K562 (cell line): ENCODE data around the gene COL5A1. TPM values are rescaled to one million over a fixed set of nuclear protein-coding genes. Genes with fewer than 3 reads are reported as not detected.

ENCODE experiments used
- ATAC-seq: fragments of 200-7000 bp; cut with Tn5 transposase; 3 replicates; pipeline ENCODE4 v1.9.1; 2020; ENCODE audit warnings: moderate library complexity
- BruUV-seq: library from RNA; stranded (reverse); fragments of 400-500 nt; replicated peaks from 2 replicates; lab custom pipeline; 2021; lab: Mats Ljungman, UMichigan
- CTCF ChIA-PET: fragments of 300-600 bp; formaldehyde crosslinking; extraction: SDS; loops from one replicate; lab custom pipeline; 2021; ENCODE audit warnings: low intra/inter-chr PET ratio; lab: Yijun Ruan, JAX
- POLR2A ChIA-PET: fragments of 300-600, 350-650 bp; sonication (Branson Sonifier 250); formaldehyde crosslinking; extraction: SDS; loops from one replicate; lab custom pipeline; 2021; ENCODE audit warnings: antibody characterized with exemption, inconsistent platforms; lab: Yijun Ruan, JAX
- DNase-seq, 4 experiments: peaks; one replicate each; pipeline versions ENCODE4 v3.0.0 to v3.0.0-alpha.2; 2011 to 2018; ENCODE audit warnings: low spot score in 3 of 4, mixed read lengths in 3 of 4; ENCODE audit errors: extremely low read depth in 1 of 4
- FAIRE-seq: peaks from 2 replicates; lab custom pipeline; 2011; peaks lifted over from hg19 to GRCh38; lab: Jason Lieb, UNC
- H2AFZ ChIP-seq: 2 replicates; pipeline ENCODE4 v1.6.0; 2011; ENCODE audit warnings: low read depth, low read length, control low read depth, inconsistent platforms
- H3K27ac ChIP-seq: fragments of 200-600 bp; 3 replicates; pipeline ENCODE4 v1.8.0; 2011; ENCODE audit warnings: low read depth, mild to moderate bottlenecking, control low read depth, inconsistent platforms, low read length, moderate library complexity, mixed read lengths; ENCODE audit errors: extremely low read depth
- H3K27me3 ChIP-seq, 2 experiments: fragments of 300-600 bp in 1 of 2; 2 replicates in 1 of 2; 3 replicates in 1 of 2; pipeline versions ENCODE4 v1.6.0 to v1.8.0; 2011; ENCODE audit warnings: inconsistent platforms in 2 of 2, low read length in 2 of 2, mild to moderate bottlenecking in 1 of 2, mixed read lengths in 1 of 2, moderate library complexity in 1 of 2; ENCODE audit not compliant: control insufficient read depth in 2 of 2, insufficient read depth in 2 of 2
- H3K36me3 ChIP-seq: fragments of 300-600 bp; 3 replicates; pipeline ENCODE4 v1.8.0; 2011; ENCODE audit warnings: mild to moderate bottlenecking, low read length, inconsistent platforms; ENCODE audit not compliant: control insufficient read depth, insufficient read depth
- H3K4me1 ChIP-seq, 2 experiments: fragments of 200-600 bp in 1 of 2; replicated peaks in 1 of 2; 2 replicates in 1 of 2; 3 replicates in 1 of 2; pipeline versions ENCODE4 v1.5.1 to v1.8.0; 2011; ENCODE audit warnings: inconsistent platforms in 2 of 2, low read length in 2 of 2, mild to moderate bottlenecking in 1 of 2, mixed read lengths in 1 of 2, moderate library complexity in 1 of 2; ENCODE audit not compliant: control insufficient read depth in 2 of 2, insufficient read depth in 2 of 2
- H3K4me2 ChIP-seq: 2 replicates; pipeline ENCODE4 v1.6.1; 2011; ENCODE audit warnings: low read length, control low read depth, inconsistent platforms, mixed read lengths; ENCODE audit not compliant: insufficient read depth
- H3K4me3 ChIP-seq: fragments of 200-600 bp; sonication (generic), shearing (Covaris generic); 2 replicates; pipeline ENCODE4 v1.5.1; 2016; ENCODE audit warnings: control low read depth, inconsistent platforms
- H3K79me2 ChIP-seq: fragments of 200-600 bp; 3 replicates; pipeline ENCODE4 v1.8.0; 2011; ENCODE audit warnings: low read length, inconsistent platforms; ENCODE audit not compliant: control insufficient read depth, insufficient read depth
- H3K9ac ChIP-seq, 2 experiments: 2 replicates each; pipeline versions ENCODE4 v1.6.0 to v1.6.1; 2011; ENCODE audit warnings: low read depth in 2 of 2, low read length in 2 of 2, control low read depth in 1 of 2, inconsistent platforms in 1 of 2, mild to moderate bottlenecking in 1 of 2, mixed read lengths in 1 of 2; ENCODE audit not compliant: insufficient read depth in 1 of 2
- H3K9me1 ChIP-seq: one replicate; pipeline ENCODE4 v1.6.0; 2011; ENCODE audit warnings: inconsistent platforms, mild to moderate bottlenecking, low read length, moderate library complexity; ENCODE audit not compliant: control insufficient read depth, insufficient read depth
- H3K9me3 ChIP-seq: replicated peaks from 2 replicates; pipeline ENCODE4 v1.5.1; 2011; ENCODE audit warnings: low read depth, low read length, inconsistent platforms; ENCODE audit not compliant: control insufficient read depth, insufficient read depth
- H4K20me1 ChIP-seq: replicated peaks from 2 replicates; pipeline ENCODE4 v1.6.1; 2011; ENCODE audit warnings: low read length, inconsistent platforms, mixed read lengths; ENCODE audit not compliant: control insufficient read depth, insufficient read depth
- CREBBP ChIP-seq: IDR thresholded peaks from one replicate; pipeline ENCODE4 v1.6.1; 2012; ENCODE audit warnings: low read depth, mild to moderate bottlenecking, control low read depth, inconsistent platforms, low read length
- DNMT1 ChIP-seq: fragments of 450-650 bp; IDR thresholded peaks from 2 replicates; pipeline ENCODE4 v1.6.1; 2016; ENCODE audit warnings: antibody characterized with exemption, mild to moderate bottlenecking
- MAFF ChIP-seq: IDR thresholded peaks from 2 replicates; pipeline ENCODE4 v1.6.1; 2012; ENCODE audit warnings: low read length, improper control_type of control experiment
- MEF2A ChIP-seq: IDR thresholded peaks from 2 replicates; pipeline ENCODE4 v1.6.1; 2011; ENCODE audit warnings: low read depth, mild to moderate bottlenecking, low read length, moderate library complexity; ENCODE audit not compliant: control insufficient read depth
- ZNF408 ChIP-seq: fragments of 250-450 bp; sonication (Bioruptor Pico); IDR thresholded peaks from 2 replicates; pipeline ENCODE4 v1.4.0; 2020; ENCODE audit warnings: low read depth, mild to moderate bottlenecking, moderate library complexity
- WGBS: fragments of 100-300 bp; shearing (Covaris generic); methylation state at CpG from one replicate; pipeline ENCODE4 v1.1.6; 2016; ENCODE audit warnings: low coverage, mixed read lengths; ENCODE audit not compliant: insufficient coverage; ENCODE audit errors: missing lambda C conversion rate; 5-methylcytosine and 5-hydroxymethylcytosine counted together
- in situ Hi-C: fragments of 300-500 bp; cut with MboI; formaldehyde crosslinking; loops from 4 replicates; pipeline ENCODE4 v1.15.0; 2018; ENCODE audit warnings: inconsistent platforms, mixed read lengths
- intact Hi-C: fragments of 100-400 bp; cut with micrococcal nuclease; formaldehyde crosslinking; loops from 2 replicates; pipeline ENCODE4 v1.14.2; 2022
- polyA plus RNA-seq, 8 experiments: library from polyadenylated mRNA; depleted of rRNA in 4 of 8; stranded (reverse) in 5 of 8; unstranded in 3 of 8; fragments of >200 nt; fragmentation: Nextera tagmentation in 2 of 8; fragmentation: Illumina TruSeq in 1 of 8; extraction: Ambion mirVana in 2 of 8; extraction: Trizol in 1 of 8; gene quantifications; 2 replicates each; pipeline versions ENCODE4 v1.2.1 to v1.2.3, GENCODE V29; 2011 to 2014; ENCODE audit warnings: inconsistent platforms in 1 of 8, missing spikeins in 1 of 8
- total RNA-seq, 7 experiments: library from RNA; depleted of rRNA in 6 of 7; stranded (reverse); fragments of >200 nt in 6 of 7; fragmentation: Illumina TruSeq in 2 of 7; extraction: Trizol in 2 of 7; gene quantifications; 2 replicates each; pipeline versions ENCODE4 v1.2.1 to v1.2.3, GENCODE V29; 2011 to 2021; ENCODE audit warnings: low replicate concordance in 1 of 7
- TF ChIP-seq, protein P1 (sequence below), 2 experiments: fragments of 450-650 bp; IDR thresholded peaks; 2 replicates each; pipeline ENCODE4 v1.6.1; 2016; ENCODE audit warnings: mild to moderate bottlenecking in 2 of 2, borderline replicate concordance in 1 of 2, low read depth in 1 of 2, moderate library complexity in 1 of 2
- TF ChIP-seq, protein P2 (sequence below): sonication (generic); formaldehyde crosslinking; IDR thresholded peaks from 2 replicates; pipeline ENCODE4 v1.8.0; 2022; ENCODE audit warnings: mild to moderate bottlenecking, missing genetic modification reagents

Gene COL5A1
- total and polyA plus RNA-seq, 9 of the 15 experiments (the other 6 are each of a cell fraction or from before 2014, with no cell fraction given), result under 0.01 to 0.13 (median 0.04) TPM; not detected in 6

DNA sequence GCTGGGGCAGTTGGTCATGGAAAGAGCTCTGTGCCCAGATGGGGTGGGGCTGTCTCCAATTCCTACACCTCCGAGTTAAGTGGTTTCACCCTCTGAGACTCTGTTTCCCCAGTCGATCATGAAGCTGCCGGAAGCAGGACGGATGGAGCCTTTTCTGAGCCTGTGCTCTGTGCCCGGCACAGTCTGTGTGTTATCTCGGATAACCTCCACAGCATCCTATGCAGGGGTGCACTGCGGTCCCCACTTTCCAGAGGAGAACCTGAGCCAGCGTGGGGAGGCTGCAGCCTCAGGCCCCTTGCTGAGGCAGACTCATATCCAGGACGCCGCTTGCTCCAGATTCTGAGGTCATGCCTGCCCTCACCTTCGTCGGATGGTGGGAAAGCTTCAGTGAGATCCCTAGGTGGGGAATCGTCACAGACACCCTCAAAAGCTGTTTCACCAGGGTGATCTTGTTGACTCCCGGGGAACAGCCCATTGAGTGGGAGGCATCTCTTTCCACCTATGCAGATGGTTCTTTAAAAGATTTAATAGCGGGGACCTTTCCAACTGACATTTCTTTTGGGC lies 6.9 kb upstream of the COL5A1 start:
- Histone ChIP-seq H2AFZ (no peak overlapping the region), H3K27ac (no peak overlapping the region), H4K20me1 (no peaks in the 10 kb centered on the region; the same call in 1 of the 2 replicates), H3K36me3 (no peaks in the 10 kb centered on the region), H3K4me3 (no peak overlapping the region), H3K4me2 (no peak overlapping the region), H3K79me2 (no peaks in the 10 kb centered on the region), H3K9ac (no peak overlapping the region), H3K4me1 (no peaks in the 10 kb centered on the region), H3K9me3 (no peaks in the 10 kb centered on the region), H3K27me3 (peaks cover 0 to 54% of the 10 kb centered on the region in 2 experiments; a peak in 3 of 5 replicates), H3K9me1 (no peaks in the 10 kb centered on the region)
- no TSS peak for BruUV-seq
- intact Hi-C loops (no loop called here), in situ Hi-C loops (no loop called here)
- 2% methylated on average over 15 of the region's 15 CpGs for WGBS
- ATAC-seq, result no peak
- FAIRE-seq, result no peak
- POLR2A ChIA-PET, result no interaction called here
- CTCF ChIA-PET, result no interaction called here
- DNase-seq, result no peak
- no peak for TF ChIP-seq ZNF408 (CRISPR knock-in tag)
- TF ChIP-seq, protein P1, sequence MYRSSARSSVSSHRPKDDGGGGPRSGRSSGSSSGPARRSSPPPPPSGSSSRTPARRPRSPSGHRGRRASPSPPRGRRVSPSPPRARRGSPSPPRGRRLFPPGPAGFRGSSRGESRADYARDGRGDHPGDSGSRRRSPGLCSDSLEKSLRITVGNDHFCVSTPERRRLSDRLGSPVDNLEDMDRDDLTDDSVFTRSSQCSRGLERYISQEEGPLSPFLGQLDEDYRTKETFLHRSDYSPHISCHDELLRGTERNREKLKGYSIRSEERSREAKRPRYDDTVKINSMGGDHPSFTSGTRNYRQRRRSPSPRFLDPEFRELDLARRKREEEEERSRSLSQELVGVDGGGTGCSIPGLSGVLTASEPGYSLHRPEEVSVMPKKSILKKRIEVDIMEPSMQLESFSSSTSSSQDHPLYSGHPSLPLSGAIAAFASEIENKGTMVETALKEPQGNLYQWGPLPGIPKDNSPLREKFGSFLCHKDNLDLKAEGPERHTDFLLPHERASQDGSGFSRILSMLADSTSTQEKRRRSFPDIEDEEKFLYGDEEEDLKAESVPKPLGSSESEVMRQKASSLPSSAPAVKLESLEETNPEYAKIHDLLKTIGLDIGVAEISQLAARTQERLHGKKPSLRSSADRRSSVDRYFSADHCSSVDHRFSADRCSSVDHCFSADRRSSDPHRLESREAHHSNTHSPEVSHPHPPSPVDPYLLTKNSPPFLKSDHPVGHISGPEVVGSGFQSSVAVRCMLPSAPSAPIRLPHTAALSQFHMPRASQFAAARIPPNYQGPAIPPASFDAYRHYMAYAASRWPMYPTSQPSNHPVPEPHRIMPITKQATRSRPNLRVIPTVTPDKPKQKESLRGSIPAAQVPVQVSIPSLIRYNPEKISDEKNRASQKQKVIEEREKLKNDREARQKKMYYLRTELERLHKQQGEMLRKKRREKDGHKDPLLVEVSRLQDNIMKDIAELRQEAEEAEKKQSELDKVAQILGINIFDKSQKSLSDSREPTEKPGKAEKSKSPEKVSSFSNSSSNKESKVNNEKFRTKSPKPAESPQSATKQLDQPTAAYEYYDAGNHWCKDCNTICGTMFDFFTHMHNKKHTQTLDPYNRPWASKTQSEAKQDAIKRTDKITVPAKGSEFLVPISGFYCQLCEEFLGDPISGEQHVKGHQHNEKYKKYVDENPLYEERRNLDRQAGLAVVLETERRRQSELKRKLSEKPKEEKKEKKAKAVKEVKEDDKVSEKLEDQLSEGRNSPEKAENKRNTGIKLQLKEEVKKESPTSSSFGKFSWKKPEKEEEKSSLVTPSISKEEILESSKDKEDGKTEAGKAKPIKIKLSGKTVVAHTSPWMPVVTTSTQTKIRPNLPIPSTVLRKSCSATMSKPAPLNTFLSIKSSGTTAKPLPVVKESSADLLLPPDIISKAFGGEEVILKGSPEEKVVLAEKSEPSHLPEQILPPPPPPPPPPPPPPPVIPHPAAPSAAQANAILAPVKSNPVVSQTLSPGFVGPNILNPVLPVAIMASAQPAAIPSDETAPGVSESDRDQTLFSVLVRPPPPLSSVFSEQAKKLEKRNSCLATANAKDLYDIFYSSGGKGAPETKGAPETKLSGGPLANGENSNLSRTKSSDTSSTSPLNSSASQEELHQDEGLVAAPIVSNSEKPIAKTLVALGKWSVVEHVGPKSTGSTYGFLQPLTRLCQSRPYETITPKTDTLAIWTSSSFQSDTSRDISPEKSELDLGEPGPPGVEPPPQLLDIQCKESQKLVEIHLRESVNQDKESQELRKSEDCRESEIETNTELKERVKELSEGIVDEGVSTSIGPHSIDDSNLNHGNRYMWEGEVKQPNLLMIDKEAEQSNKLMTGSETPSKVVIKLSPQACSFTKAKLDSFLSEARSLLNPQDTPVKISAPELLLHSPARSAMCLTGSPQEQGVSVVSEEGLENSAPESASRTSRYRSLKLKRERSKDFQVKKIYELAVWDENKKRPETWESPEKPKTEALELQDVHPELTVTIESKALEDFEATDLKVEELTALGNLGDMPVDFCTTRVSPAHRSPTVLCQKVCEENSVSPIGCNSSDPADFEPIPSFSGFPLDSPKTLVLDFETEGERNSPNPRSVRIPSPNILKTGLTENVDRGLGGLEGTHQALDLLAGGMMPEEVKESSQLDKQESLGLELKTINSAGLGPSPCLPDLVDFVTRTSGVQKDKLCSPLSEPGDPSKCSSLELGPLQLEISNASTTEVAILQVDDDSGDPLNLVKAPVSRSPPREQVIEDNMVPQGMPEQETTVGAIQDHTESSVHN (IDR thresholded peaks at IDR 0.05; ENCODE audit: borderline replicate concordance in 1 of 2, low read depth in 1 of 2), result no peak
- no peak for TF ChIP-seq MEF2A
- TF ChIP-seq CREBBP, result no peak
- TF ChIP-seq DNMT1, result no peak
- no peak for TF ChIP-seq MAFF
- TF ChIP-seq, protein P2, sequence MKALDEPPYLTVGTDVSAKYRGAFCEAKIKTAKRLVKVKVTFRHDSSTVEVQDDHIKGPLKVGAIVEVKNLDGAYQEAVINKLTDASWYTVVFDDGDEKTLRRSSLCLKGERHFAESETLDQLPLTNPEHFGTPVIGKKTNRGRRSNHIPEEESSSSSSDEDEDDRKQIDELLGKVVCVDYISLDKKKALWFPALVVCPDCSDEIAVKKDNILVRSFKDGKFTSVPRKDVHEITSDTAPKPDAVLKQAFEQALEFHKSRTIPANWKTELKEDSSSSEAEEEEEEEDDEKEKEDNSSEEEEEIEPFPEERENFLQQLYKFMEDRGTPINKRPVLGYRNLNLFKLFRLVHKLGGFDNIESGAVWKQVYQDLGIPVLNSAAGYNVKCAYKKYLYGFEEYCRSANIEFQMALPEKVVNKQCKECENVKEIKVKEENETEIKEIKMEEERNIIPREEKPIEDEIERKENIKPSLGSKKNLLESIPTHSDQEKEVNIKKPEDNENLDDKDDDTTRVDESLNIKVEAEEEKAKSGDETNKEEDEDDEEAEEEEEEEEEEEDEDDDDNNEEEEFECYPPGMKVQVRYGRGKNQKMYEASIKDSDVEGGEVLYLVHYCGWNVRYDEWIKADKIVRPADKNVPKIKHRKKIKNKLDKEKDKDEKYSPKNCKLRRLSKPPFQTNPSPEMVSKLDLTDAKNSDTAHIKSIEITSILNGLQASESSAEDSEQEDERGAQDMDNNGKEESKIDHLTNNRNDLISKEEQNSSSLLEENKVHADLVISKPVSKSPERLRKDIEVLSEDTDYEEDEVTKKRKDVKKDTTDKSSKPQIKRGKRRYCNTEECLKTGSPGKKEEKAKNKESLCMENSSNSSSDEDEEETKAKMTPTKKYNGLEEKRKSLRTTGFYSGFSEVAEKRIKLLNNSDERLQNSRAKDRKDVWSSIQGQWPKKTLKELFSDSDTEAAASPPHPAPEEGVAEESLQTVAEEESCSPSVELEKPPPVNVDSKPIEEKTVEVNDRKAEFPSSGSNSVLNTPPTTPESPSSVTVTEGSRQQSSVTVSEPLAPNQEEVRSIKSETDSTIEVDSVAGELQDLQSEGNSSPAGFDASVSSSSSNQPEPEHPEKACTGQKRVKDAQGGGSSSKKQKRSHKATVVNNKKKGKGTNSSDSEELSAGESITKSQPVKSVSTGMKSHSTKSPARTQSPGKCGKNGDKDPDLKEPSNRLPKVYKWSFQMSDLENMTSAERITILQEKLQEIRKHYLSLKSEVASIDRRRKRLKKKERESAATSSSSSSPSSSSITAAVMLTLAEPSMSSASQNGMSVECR (CRISPR knock-in tag), result no peak
